Lower leg skin (tissue), 4 donors: ENCODE data around the gene AP3B1. TPM values are rescaled to one million over a fixed set of nuclear protein-coding genes. Genes with fewer than 3 reads are reported as not detected.

Experiments
- DNase-seq, 2 donors: peaks; one replicate each; pipeline ENCODE4 v3.0.0-alpha.2; 2019; ENCODE audit warnings: low spot score in 2 of 2
- H3K4me3 ChIP-seq: fragments of 200-600 bp; sonication (generic); 2 replicates; pipeline ENCODE4 v1.5.1; 2017; ENCODE audit warnings: mild to moderate bottlenecking, low read depth; ENCODE audit not compliant: poor library complexity, severe bottlenecking
- CTCF ChIP-seq, 3 donors: fragments of 450-650 bp; IDR thresholded peaks; one replicate each; pipeline ENCODE4 v1.5.1; 2016; ENCODE audit warnings: antibody characterized with exemption in 3 of 3, mild to moderate bottlenecking in 3 of 3, moderate library complexity in 2 of 3
- POLR2A ChIP-seq, 2 donors: fragments of 450-650 bp; IDR thresholded peaks; one replicate each; pipeline ENCODE4 v1.6.1; 2016 to 2017; ENCODE audit warnings: antibody characterized with exemption in 2 of 2, mild to moderate bottlenecking in 1 of 2, moderate library complexity in 1 of 2
- WGBS, 2 donors: methylation state at CpG; one replicate each; pipeline ENCODE4 v1.1.5; 2018; 5-methylcytosine and 5-hydroxymethylcytosine counted together
- intact Hi-C: fragments of 100-400 bp; cut with DNase I; formaldehyde crosslinking; loops from one replicate; pipeline ENCODE4 v1.15.0; 2023; ENCODE audit warnings: low total_unique reads
- total RNA-seq, 4 donors: library from RNA; depleted of rRNA; stranded (reverse); fragments of >200 nt; gene quantifications; one replicate each; pipeline ENCODE4 v1.1.0, GENCODE V29; 2016

The AP3B1 gene
- total RNA-seq, result 10 to 100 TPM; 23.5 to 37.7 (median 33.3) TPM

GRCh38 chr5:78294248-78295034 is at the start of gene AP3B1:
Gene AP3B1, minus strand, starts transcription at chr5:78294698. Its CDS starts 119 bp downstream, at chr5:78294579.
- intact Hi-C loops, result loop anchor here (2.0 to 10.0 kb wide), 2 partner anchors 66 to 1230 kb away; partner anchors contain the start of gene SCAMP1
- peak within 1 kb of the TSS; percentile 98 for H3K4me3 ChIP-seq
- WGBS, 2 donors, result 1% methylated on average over 32 to 53 of the region's 53 CpGs
- TF ChIP-seq POLR2A (IDR thresholded peaks at IDR 0.05), result peak in 1 of 2 donors; percentile 65
- no peak for TF ChIP-seq CTCF (IDR thresholded peaks at IDR 0.05)
- DNase-seq, result peak; percentile 98 to 100

- 51 to 60% methylated on average over 3 of the region's 3 CpGs for WGBS, 2 donors
- DNase-seq, result no peak
- H3K4me3 ChIP-seq, result no peak overlapping the region
- intact Hi-C loops, result no loop called here
- TF ChIP-seq CTCF (IDR thresholded peaks at IDR 0.05) (no peak), POLR2A (IDR thresholded peaks at IDR 0.05) (no peak)
These were observed 46.9 kb upstream of the AP3B1 start for GRCh38 chr5:78341440-78341839.

- intact Hi-C loops, result no loop called here
- 75 to 79% methylated on average over 5 of the region's 5 CpGs for WGBS, 2 donors
- no peak overlapping the region for H3K4me3 ChIP-seq
- DNase-seq, result no peak
- TF ChIP-seq CTCF (IDR thresholded peaks at IDR 0.05) (no peak), POLR2A (IDR thresholded peaks at IDR 0.05) (no peak)
These were observed 45.3 kb upstream of the AP3B1 start for GRCh38 chr5:78339617-78340436.

GRCh38 chr5:78336698-78337097 is 42.2 kb upstream of the AP3B1 start:
- WGBS, 2 donors, result 89 to 97% methylated on average over 2 of the region's 2 CpGs

GRCh38 chr5:78335976-78336375 is 41.5 kb upstream of the AP3B1 start:
- TF ChIP-seq CTCF (IDR thresholded peaks at IDR 0.05) (no peak), POLR2A (IDR thresholded peaks at IDR 0.05) (no peak)
- no peak for DNase-seq
- WGBS, 2 donors, result 35 to 43% methylated on average over 2 of the region's 2 CpGs
- intact Hi-C loops, result no loop called here
- H3K4me3 ChIP-seq, result no peak overlapping the region

More at GRCh38 chr5:78336698-78337097, 42.2 kb upstream of the AP3B1 start:
- intact Hi-C loops, result no loop called here
- no peak overlapping the region for H3K4me3 ChIP-seq
- TF ChIP-seq POLR2A (IDR thresholded peaks at IDR 0.05) (no peak), CTCF (IDR thresholded peaks at IDR 0.05) (no peak)
- DNase-seq, result no peak
